Head of caudate nucleus (tissue), 42 donors: ENCODE measurements around the gene ZNF614.
"Not testable (repeated sequence)": the region's sequence is repeated elsewhere in the genome, so short reads cannot be mapped to it uniquely, and the experiment has no call there.

ENCODE experiments used
- DNase-seq, 42 donors: peaks; one replicate each; pipeline versions ENCODE4 v3.0.0 to v3.0.0-alpha.2; 2020 to 2021; ENCODE audit warnings: mixed read lengths in 7 of 42
- intact Hi-C: fragments of 100-400 bp; cut with DNase I; formaldehyde crosslinking; loops from one replicate; pipeline ENCODE4 v1.15.0; 2022

Gene ZNF614

GRCh38 chr19:52007451-52007805 is 20.8 kb downstream of the ZNF614 start:
- intact Hi-C loops: no loop called here
- peak in 26 of 42 donors; percentile 14 to 61 (median 34) for DNase-seq

- DNase-seq: no peak
- intact Hi-C loops: no loop called here
These were observed 34.0 kb downstream of the ZNF614 start for GRCh38 chr19:51994048-51994644.

GRCh38 chr19:51993422-51993821 is 34.8 kb downstream of the ZNF614 start:
- intact Hi-C loops: no loop called here
- DNase-seq: no peak

GRCh38 chr19:51986309-51987291 is 41.6 kb downstream of the ZNF614 start, which contains the start of gene ZNF350:
Gene ZNF350 (minus strand): TSS chr19:51986840. CDS start chr19:51974360, 12,480 bp downstream.
- DNase-seq: peak; percentile 90 to 99 (median 97)
- intact Hi-C loops: loop anchor here (2.0 to 10.0 kb wide), 2 partner anchors 58 to 60 kb away; partner anchors contain the start of genes ZNF432 and ZNF613

GRCh38 chr19:51983361-51983760 is 44.8 kb downstream of the ZNF614 start:
- no peak for DNase-seq
- intact Hi-C loops: loop anchor here (10.0 kb wide), 1 partner anchor 61 kb away; the partner anchor contains the start of gene ZNF432

- intact Hi-C loops: loop anchor here (10.0 kb wide), 1 partner anchor 64 kb away; the partner anchor contains the start of gene ZNF432
These were observed 47.3 kb downstream of the ZNF614 start for GRCh38 chr19:51980926-51981325.

GRCh38 chr19:51980116-51980736 is 48.0 kb downstream of the ZNF614 start:
- no peak for DNase-seq
- intact Hi-C loops: loop anchor here (10.0 kb wide), 1 partner anchor 65 kb away; the partner anchor contains the start of gene ZNF432

More at GRCh38 chr19:51980926-51981325, 47.3 kb downstream of the ZNF614 start:
- DNase-seq: not testable (repeated sequence)

GRCh38 chr19:51978882-51979281 is 49.3 kb downstream of the ZNF614 start:
- intact Hi-C loops: no loop called here
- DNase-seq: no peak

GRCh38 chr19:51977346-51977745 is 50.8 kb downstream of the ZNF614 start:
- intact Hi-C loops: no loop called here
- no peak for DNase-seq

- intact Hi-C loops: no loop called here
- no peak for DNase-seq
These were observed 51.3 kb downstream of the ZNF614 start for GRCh38 chr19:51976852-51977251.

- DNase-seq, intact Hi-C loops: not testable (repeated sequence)
These were observed 52.4 kb downstream of the ZNF614 start for GRCh38 chr19:51975787-51976186.

- intact Hi-C loops: no loop called here
- DNase-seq: no peak
These were observed 56.6 kb downstream of the ZNF614 start for GRCh38 chr19:51971624-51972023.

GRCh38 chr19:51970718-51971117 is 57.5 kb downstream of the ZNF614 start:
- intact Hi-C loops: no loop called here
- DNase-seq: no peak

GRCh38 chr19:51965583-51965982 is 62.6 kb downstream of the ZNF614 start:
- intact Hi-C loops: no loop called here
- no peak for DNase-seq
